ENCODE results near the gene MYOD1.

The MYOD1 gene

GRCh38 chr11:17734418-17734911, 15.1 kb downstream of the MYOD1 start, which contains the start of gene KCNC1:
TSS of gene KCNC1 (plus strand) at chr11:17734781. CDS start at chr11:17736003, 1,222 bp downstream.
- DNase-seq (ENCODE audit: low read depth) = no peak
- no peak for TF ChIP-seq CTCF (conservative IDR thresholded peaks at IDR 0.05; ENCODE audit: low read depth, low read length)
- H3K4me3 ChIP-seq (ENCODE audit: low read length) = peak within 1 kb of the TSS; percentile 32

- TF ChIP-seq CTCF (conservative IDR thresholded peaks at IDR 0.05; ENCODE audit: low read depth, low read length) = no peak
- peak overlapping the region; percentile 15 for H3K4me3 ChIP-seq (ENCODE audit: low read length)
- no peak for DNase-seq (ENCODE audit: low read depth)
These were observed 15.8 kb downstream of the MYOD1 start for GRCh38 chr11:17734986-17735817.

- peak; percentile 40 for TF ChIP-seq CTCF (conservative IDR thresholded peaks at IDR 0.05; ENCODE audit: low read depth, low read length)
- no peak overlapping the region for H3K4me3 ChIP-seq (ENCODE audit: low read length)
- no peak for DNase-seq (ENCODE audit: low read depth)
These were observed 16.6 kb downstream of the MYOD1 start for GRCh38 chr11:17735818-17736578.

GRCh38 chr11:17736579-17736893, 17.2 kb downstream of the MYOD1 start:
- TF ChIP-seq CTCF (conservative IDR thresholded peaks at IDR 0.05; ENCODE audit: low read depth, low read length) = no peak
- no peak for DNase-seq (ENCODE audit: low read depth)
- H3K4me3 ChIP-seq (ENCODE audit: low read length) = no peak overlapping the region

GRCh38 chr11:17736930-17737817, 17.8 kb downstream of the MYOD1 start:
- no peak for TF ChIP-seq CTCF (conservative IDR thresholded peaks at IDR 0.05; ENCODE audit: low read depth, low read length)
- no peak for DNase-seq (ENCODE audit: low read depth)
- H3K4me3 ChIP-seq (ENCODE audit: low read length) = no peak overlapping the region

- no peak overlapping the region for H3K4me3 ChIP-seq (ENCODE audit: low read length)
- no peak for TF ChIP-seq CTCF (conservative IDR thresholded peaks at IDR 0.05; ENCODE audit: low read depth, low read length)
These were observed 19.0 kb downstream of the MYOD1 start for GRCh38 chr11:17738151-17738973.

More at GRCh38 chr11:17738151-17738973, 19.0 kb downstream of the MYOD1 start:
- DNase-seq (ENCODE audit: low read depth) = no peak

Measured in retinal pigment epithelial cell (primary cell).